Epithelial cell of alveolus of lung (primary cell): ENCODE data around the gene LMNTD1. TPM values are rescaled to one million over a fixed set of nuclear protein-coding genes. Genes with fewer than 3 reads are reported as not detected.

Experiments used
- total RNA-seq: library from RNA; depleted of rRNA; stranded (reverse); fragments of >200 nt; gene quantifications from 2 replicates; pipeline ENCODE4 v1.2.1, GENCODE V29; 2015

Gene LMNTD1, protein sequence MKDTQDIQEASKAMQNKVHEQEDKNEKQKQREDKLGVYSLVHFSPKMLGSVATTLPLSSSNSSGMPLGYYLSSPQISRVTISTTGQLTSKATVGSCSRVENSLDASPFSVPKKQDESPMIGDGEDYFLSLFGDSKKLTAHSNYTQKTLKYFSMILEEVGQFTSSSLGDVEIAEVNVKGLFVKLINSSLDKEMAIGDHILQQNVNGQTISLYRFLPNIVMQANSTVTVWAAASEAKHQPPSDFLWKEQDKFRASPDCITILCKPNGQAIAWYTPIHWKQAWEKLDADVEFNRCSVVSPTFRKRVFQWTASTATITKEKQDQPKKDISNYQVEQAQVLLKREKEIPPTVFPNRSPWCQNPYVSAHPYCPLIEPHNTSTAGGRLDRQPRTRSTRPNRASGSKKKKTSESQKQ
- not detected in 2 replicates for total RNA-seq

DNA sequence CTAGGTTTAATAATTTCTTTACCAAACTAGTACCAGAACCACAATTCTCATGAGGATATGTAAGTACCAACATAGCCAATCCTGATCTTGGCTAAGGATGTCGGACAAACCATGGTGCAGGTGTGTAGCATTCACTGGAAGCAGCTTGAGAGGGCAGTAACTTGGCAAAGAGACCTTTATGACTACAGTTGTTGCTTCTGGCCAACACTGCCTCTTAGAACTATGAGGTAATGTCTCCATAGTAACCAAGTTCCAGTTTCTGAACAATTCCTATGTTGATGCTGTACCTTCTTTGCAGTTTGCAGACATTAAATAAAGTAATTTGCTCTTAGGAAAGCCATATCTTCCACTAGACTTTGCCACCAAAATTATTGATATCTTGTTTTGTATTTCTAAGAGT lies at the start of gene LMNTD1:
Gene LMNTD1 (minus strand): TSS at position 186 of the 400 bp plus-strand sequence. CDS start 324 bp downstream, outside the sequence.

